AG09319 (cell line): ENCODE results near the gene ICE1.
"Not testable (repeated sequence)": the region's sequence is repeated elsewhere in the genome, so short reads cannot be mapped to it uniquely, and the experiment has no call there.

Source experiments
- DNase-seq: peaks from one replicate; pipeline ENCODE4 v3.0.0-alpha.2; 2010; ENCODE audit warnings: low read depth; ENCODE audit errors: extremely low read depth
- TF ChIP-seq, protein P1 (sequence below): IDR thresholded peaks from 2 replicates; pipeline ENCODE4 v1.5.1; 2011; ENCODE audit warnings: low read depth, mild to moderate bottlenecking, inconsistent platforms, low read length, moderate library complexity

The ICE1 gene

DNA sequence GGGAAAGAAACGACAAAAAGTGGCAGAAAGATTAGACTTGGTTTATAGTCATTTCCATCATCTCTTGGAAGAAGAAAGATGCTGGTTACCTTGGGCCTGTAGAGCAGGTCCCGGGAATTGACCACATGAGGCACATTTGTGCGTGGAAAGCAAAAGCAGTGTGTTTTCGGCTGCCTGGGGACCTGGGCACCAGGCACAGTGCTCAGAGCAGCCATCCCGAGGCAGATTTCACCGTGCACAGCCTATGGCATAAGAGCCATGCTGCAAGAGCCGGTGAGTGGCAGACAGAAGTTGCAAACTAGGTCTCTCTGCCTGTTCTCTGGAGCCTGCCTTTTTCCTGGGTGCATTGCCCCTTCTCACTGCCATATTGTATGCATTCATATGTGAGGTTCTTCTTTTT lies 77.0 kb downstream of the ICE1 start:
- TF ChIP-seq, protein P1, sequence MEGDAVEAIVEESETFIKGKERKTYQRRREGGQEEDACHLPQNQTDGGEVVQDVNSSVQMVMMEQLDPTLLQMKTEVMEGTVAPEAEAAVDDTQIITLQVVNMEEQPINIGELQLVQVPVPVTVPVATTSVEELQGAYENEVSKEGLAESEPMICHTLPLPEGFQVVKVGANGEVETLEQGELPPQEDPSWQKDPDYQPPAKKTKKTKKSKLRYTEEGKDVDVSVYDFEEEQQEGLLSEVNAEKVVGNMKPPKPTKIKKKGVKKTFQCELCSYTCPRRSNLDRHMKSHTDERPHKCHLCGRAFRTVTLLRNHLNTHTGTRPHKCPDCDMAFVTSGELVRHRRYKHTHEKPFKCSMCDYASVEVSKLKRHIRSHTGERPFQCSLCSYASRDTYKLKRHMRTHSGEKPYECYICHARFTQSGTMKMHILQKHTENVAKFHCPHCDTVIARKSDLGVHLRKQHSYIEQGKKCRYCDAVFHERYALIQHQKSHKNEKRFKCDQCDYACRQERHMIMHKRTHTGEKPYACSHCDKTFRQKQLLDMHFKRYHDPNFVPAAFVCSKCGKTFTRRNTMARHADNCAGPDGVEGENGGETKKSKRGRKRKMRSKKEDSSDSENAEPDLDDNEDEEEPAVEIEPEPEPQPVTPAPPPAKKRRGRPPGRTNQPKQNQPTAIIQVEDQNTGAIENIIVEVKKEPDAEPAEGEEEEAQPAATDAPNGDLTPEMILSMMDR: no peak
- DNase-seq: no peak

DNA sequence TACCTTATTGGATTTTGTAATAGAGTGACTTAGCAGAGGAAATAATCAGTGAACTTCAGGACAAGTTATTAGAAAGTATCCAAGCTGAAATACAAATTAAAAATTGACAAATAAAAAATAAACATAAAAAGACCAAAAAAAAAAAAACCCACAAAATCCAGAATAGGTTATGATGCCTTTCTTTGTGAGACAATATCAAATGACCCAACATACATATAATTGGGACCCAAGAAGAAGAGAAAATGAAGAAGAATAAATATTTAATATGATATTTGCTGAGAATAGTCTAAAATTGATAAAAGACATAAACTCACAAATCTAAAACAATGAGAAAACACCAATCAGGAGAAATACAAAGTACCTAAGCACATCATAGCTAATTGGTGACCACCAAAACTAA lies 81.8 kb downstream of the ICE1 start:
- DNase-seq: no peak
- TF ChIP-seq, protein P1: no peak

DNA sequence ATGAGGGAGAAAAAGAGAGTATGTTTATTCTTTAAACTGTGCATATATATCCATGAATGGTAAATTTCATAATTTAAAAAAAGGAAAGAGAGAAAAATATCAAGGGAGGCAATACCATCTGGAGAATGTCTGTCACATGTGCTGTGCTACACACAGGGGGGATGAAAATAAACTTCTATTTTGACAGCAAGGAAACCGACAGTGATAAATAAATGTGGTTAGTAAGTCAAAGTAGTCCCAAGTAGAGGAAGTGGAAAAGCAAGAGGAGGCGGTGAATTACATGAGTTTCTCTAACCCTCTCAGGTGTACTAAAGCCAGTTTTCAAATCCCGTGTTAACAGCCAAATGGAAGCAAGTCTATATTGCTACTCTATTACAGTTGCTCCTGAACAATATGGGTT lies 83.3 kb downstream of the ICE1 start:
- TF ChIP-seq, protein P1: no peak
- no peak for DNase-seq

DNA sequence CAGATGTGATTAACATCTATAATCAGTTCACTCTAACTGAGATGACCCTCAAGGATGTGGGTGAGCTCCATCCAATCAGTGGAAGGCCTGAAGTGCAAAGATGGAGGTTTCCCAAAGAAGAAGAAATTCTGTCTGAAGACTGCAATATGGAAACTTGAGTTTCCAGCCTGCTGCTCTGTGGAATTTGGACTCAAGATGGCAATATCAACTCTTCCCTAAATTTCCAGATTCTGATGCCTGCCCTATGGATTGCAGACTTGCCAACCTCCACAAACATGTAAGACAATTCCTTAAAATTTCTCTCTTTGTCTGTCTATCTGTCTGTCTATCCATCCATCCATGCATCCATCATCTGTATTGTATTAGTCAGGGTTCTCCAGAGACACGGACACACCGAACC lies 85.9 kb downstream of the ICE1 start:
- TF ChIP-seq, protein P1: no peak
- no peak for DNase-seq

DNA sequence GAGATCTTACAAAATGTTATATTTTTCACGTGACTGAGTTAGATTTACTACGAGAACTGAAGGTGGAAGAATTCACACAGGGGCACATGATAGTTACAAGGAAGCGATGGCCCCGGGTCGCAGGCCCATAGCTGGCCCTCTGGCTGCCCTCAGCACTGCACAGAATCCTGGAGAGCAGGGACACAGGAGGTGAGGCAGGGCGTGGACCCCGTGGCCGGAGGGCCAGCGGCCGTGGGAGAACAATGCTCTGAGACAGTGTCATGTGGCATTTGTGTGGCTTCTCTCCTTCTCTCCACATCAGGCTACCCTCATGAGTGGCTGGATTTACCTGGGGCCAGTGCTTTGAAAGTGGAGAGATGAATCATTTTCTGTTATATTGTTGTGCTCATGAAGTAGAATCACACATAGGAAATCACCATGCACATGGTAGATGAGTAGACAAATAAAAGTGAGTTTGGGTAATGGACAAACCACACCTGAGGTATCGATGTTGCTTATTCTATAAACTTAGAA lies 89.5 kb downstream of the ICE1 start:
- TF ChIP-seq, protein P1: no peak
- DNase-seq: no peak

DNA sequence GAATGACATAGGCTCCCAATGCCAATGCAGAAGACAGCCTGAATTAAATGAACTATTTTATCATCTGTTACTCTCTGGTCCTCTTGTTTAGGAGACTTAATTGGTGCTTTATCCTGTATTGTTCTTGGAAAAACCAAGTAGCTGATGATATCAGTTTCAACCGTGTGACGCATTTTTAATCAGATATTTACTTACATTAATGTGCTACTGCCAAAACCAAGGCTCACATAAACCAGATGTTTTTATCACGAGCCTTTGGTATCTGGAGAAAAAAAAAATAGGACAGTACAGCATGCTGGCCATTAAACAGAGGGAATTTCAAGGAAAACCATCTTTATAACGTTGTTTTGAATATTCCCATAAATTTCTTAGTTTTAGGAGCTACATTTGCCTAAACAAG lies 90.1 kb downstream of the ICE1 start:
- DNase-seq: no peak
- TF ChIP-seq, protein P1: no peak

DNA sequence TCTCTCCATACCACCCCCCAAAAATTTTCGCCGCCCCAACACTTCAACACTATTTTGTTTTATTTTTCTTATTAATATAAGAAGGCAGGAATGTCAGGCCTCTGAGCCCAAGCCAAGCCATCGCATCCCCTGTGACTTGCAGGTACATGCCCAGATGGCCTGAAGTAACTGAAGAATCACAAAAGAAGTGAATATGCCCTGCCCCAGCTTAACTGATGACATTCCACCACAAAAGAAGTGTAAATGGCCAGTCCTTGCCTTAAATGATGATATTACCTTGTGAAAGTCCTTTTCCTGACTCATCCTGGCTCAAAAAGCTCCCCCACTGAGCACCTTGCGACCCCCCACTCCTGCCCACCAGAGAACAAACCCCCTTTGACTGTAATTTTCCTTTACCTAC lies 98.1 kb downstream of the ICE1 start:
- DNase-seq: not testable (repeated sequence)

DNA sequence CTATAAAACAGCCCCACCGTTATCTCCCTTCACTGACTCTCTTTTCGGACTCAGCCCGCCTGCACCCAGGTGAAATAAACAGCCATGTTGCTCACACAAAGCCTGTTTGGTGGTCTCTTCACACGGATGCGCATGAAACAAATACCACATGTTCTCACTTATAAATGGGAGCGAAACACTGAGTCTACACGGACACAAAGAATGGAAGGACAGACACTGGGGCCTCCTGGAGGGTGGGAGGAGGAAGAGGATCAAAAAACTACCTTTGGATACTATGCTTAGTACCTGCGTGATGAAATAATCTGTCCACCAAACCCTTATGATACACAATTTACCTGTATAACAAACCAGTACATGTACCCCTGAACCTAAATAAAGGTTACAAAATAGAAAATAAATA lies 98.6 kb downstream of the ICE1 start:
- TF ChIP-seq, protein P1: no peak
- no peak for DNase-seq
